Thymus (tissue), 14 donors: ENCODE data around the gene MEOX2. TPM values are rescaled to one million over a fixed set of nuclear protein-coding genes. Genes with fewer than 3 reads are reported as not detected.

Experiments used
- DNase-seq, 9 donors: peaks; one replicate each; pipeline ENCODE4 v3.0.0-alpha.2; 2013; ENCODE audit warnings: low spot score in 9 of 9, low read depth in 6 of 9, missing footprints in 1 of 9
- H3K27ac ChIP-seq, 2 donors: one replicate each; pipeline ENCODE4 v1.5.1; 2013; ENCODE audit warnings: control low read depth in 1 of 2, low read depth in 1 of 2, low read length in 1 of 2, mild to moderate bottlenecking in 1 of 2, moderate library complexity in 1 of 2
- H3K27me3 ChIP-seq, 2 donors: one replicate each; pipeline ENCODE4 v1.5.1; 2013; ENCODE audit warnings: low read length in 1 of 2; ENCODE audit not compliant: control insufficient read depth in 2 of 2, insufficient read depth in 1 of 2
- H3K36me3 ChIP-seq, 2 donors: one replicate each; pipeline ENCODE4 v1.5.1; 2013; ENCODE audit warnings: low read length in 1 of 2, mild to moderate bottlenecking in 1 of 2, moderate library complexity in 1 of 2; ENCODE audit not compliant: control insufficient read depth in 2 of 2, insufficient read depth in 2 of 2
- H3K4me1 ChIP-seq, 2 donors: one replicate each; pipeline ENCODE4 v1.5.1; 2013; ENCODE audit warnings: low read length in 2 of 2; ENCODE audit not compliant: control insufficient read depth in 2 of 2, insufficient read depth in 2 of 2
- H3K4me3 ChIP-seq, 2 donors: one replicate each; pipeline ENCODE4 v1.5.1; 2013; ENCODE audit warnings: low read length in 2 of 2, control low read depth in 1 of 2, mild to moderate bottlenecking in 1 of 2
- H3K9me3 ChIP-seq, 2 donors: one replicate each; pipeline ENCODE4 v1.5.1; 2013; ENCODE audit warnings: low read length in 1 of 2, mild to moderate bottlenecking in 1 of 2; ENCODE audit not compliant: control insufficient read depth in 2 of 2, insufficient read depth in 1 of 2
- WGBS: extraction: QIAGEN DNeasy Blood & Tissue Kit; methylation state at CpG from one replicate; pipeline ENCODE4 v1.1.7; 2013; 5-methylcytosine and 5-hydroxymethylcytosine counted together
- long read RNA-seq, 10 donors: transcript quantifications; one replicate each; lab custom pipeline, GENCODE V29; 2026
- polyA plus RNA-seq: library from polyadenylated mRNA; stranded (reverse); fragments of 200-250 nt; gene quantifications from one replicate; pipeline ENCODE4 v1.2.3, GENCODE V29; 2013
- total RNA-seq: library from RNA; stranded (reverse); fragments of 120-200 nt; gene quantifications from one replicate; pipeline ENCODE4 v1.2.4, GENCODE V29; 2013
- donor health status: healthy.

Gene MEOX2
- 4.4 TPM for total RNA-seq
- polyA plus RNA-seq = 3.4 TPM
- long read RNA-seq, donor 1, partial matches to known transcripts = 0 of 1 reads
- long read RNA-seq, donor 1, other reads (novel, unspliced or antisense) = 0 of 1 reads
- long read RNA-seq, donor 2 = 0 reads
- long read RNA-seq, donor 3, partial matches to known transcripts = 0 of 1 reads
- long read RNA-seq, donor 3, other reads (novel, unspliced or antisense) = 0 of 1 reads
- long read RNA-seq, donor 4, partial matches to known transcripts = 0 of 2 reads
- long read RNA-seq, donor 4, other reads (novel, unspliced or antisense) = 0 of 2 reads
- long read RNA-seq, donor 5, partial matches to known transcripts = 0 of 2 reads
- long read RNA-seq, donor 5, other reads (novel, unspliced or antisense) = 0 of 2 reads
- long read RNA-seq, donor 6, transcript MEOX2-201 (3 exons, 2,500 nt) = major isoform, 6 of 6 reads
- long read RNA-seq, donor 6, partial matches to known transcripts = 0 of 6 reads
- long read RNA-seq, donor 6, other reads (novel, unspliced or antisense) = 0 of 6 reads
- long read RNA-seq, donor 7, partial matches to known transcripts = 0 of 1 reads
- long read RNA-seq, donor 7, other reads (novel, unspliced or antisense) = 0 of 1 reads
- long read RNA-seq, donor 8, partial matches to known transcripts = 0 of 3 reads
- long read RNA-seq, donor 8, other reads (novel, unspliced or antisense) = 0 of 3 reads
- long read RNA-seq, donor 9, partial matches to known transcripts = 0 of 4 reads
- long read RNA-seq, donor 9, other reads (novel, unspliced or antisense) = 0 of 4 reads
- long read RNA-seq, donor 10, partial matches to known transcripts = 0 of 2 reads
- long read RNA-seq, donor 10, other reads (novel, unspliced or antisense) = 0 of 2 reads

DNA sequence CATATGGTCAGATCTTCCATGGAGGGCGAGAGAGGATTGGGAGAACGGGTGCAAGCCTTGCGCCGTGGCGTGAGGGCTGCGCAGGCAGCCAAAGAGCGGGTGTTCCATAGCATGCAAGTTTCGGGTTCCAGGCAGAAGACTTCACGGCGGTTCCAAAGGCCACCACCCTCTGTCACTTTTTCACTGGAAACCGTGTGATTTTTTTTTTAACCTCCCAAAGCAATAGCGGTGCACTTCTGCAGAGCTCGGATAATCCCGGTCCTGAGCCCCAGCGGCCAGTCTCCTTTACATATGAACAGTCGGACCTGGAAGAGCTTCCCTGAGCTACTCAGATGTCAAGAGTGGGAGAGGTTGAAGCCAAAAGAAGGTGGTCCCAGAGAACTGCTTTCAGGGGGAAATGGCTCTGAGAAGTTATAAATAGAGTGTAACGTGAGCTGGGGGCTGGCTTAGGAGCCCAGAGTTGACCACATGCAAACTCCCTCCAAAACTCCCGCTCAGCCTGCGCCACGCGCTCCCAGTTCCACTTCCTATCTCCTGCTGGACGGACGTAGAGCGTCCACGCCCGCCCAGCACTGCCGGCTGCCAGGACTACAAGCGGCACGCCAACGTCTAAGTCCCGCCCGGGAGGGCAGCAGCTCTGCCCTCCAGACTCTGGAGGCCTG lies at the start of gene MEOX2:
MEOX2 (minus strand) TSS at position 389 of the 662 bp plus-strand sequence; CDS start at position 108, 281 bp downstream.
- WGBS = 5% methylated on average over 32 of the region's 32 CpGs
- Histone ChIP-seq H3K4me3 (peak within 1 kb of the TSS in 1 of 2 donors; percentile 26), H3K36me3 (no peaks in the 10 kb centered on the region), H3K9me3 (peaks cover 0 to 12% of the 10 kb centered on the region in 2 donors), H3K27ac (peak within 1 kb of the TSS; percentile 32 to 60), H3K27me3 (peaks cover 28 to 59% of the 10 kb centered on the region in 2 donors), H3K4me1 (peaks cover 0 to 5% of the 10 kb centered on the region in 2 donors)
- DNase-seq = peak in 1 of 9 donors; percentile 4

DNA sequence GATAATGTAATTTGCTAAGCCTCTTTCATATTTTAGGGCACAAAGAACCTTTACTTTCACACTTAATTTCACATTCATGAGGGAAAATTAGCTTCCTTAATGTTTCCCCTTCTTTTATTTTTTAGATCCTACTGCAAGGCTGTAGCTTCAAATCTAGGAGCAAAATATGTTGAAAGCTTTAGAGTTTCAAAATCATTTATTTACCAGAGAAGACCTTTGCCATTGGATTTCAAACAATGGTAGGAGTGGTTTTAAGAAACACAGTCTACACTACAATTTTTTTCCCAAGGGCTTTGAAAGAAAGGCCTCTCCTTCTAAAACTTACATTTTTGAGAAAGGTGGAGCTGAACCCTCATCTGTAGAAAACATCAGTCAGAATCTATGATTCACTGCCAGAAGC lies 43.3 kb upstream of the MEOX2 start:
- H3K4me1 ChIP-seq = no peaks in the 10 kb centered on the region
- no peaks in the 10 kb centered on the region for H3K36me3 ChIP-seq
- H3K4me3 ChIP-seq = no peak overlapping the region
- DNase-seq = no peak
- H3K9me3 ChIP-seq = no peaks in the 10 kb centered on the region
- no peak overlapping the region for H3K27ac ChIP-seq
- no peaks in the 10 kb centered on the region for H3K27me3 ChIP-seq

- Histone ChIP-seq H3K36me3 (no peaks in the 10 kb centered on the region), H3K9me3 (no peaks in the 10 kb centered on the region), H3K4me3 (no peak overlapping the region), H3K27me3 (no peaks in the 10 kb centered on the region), H3K27ac (no peak overlapping the region), H3K4me1 (no peaks in the 10 kb centered on the region)
- 94% methylated on average over 3 of the region's 3 CpGs for WGBS
- no peak for DNase-seq
Measured at GRCh38 chr7:15725051-15725450, 38.6 kb upstream of the MEOX2 start.

DNA sequence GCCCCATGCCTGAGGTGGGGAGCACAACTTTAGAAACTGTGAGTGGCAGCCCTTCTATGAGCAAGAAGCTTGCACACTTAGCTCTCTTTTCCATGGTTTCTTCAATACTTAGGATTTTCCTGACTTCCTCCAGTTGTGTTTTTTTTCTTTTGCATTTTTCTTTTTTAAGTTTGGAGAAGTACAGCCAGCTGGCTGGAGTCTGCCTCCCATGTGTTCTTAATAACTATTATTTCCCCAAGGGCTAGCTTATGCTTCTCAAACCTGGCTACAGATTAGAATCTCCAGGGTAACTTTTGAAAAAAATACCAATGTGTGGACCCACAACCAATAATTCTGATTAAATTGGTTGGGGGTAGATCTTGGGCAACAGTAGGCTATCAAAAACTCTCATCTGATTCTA lies 37.4 kb upstream of the MEOX2 start:
- Histone ChIP-seq H3K36me3 (no peaks in the 10 kb centered on the region), H3K27me3 (no peaks in the 10 kb centered on the region), H3K4me1 (no peaks in the 10 kb centered on the region), H3K9me3 (no peaks in the 10 kb centered on the region), H3K27ac (no peak overlapping the region), H3K4me3 (no peak overlapping the region)
- DNase-seq = no peak

- 69% methylated on average over 5 of the region's 5 CpGs for WGBS
- DNase-seq = peak in 4 of 9 donors; percentile 1 to 29 (median 6)
- H3K4me3 ChIP-seq = no peak overlapping the region
- no peaks in the 10 kb centered on the region for H3K36me3 ChIP-seq
- no peaks in the 10 kb centered on the region for H3K9me3 ChIP-seq
- H3K27ac ChIP-seq = no peak overlapping the region
- H3K4me1 ChIP-seq = no peaks in the 10 kb centered on the region
- H3K27me3 ChIP-seq = no peaks in the 10 kb centered on the region
Measured at GRCh38 chr7:15720849-15721471, 34.5 kb upstream of the MEOX2 start.

GRCh38 chr7:15719311-15719710 lies 32.8 kb upstream of the MEOX2 start:
- H3K27ac ChIP-seq = no peak overlapping the region
- H3K9me3 ChIP-seq = no peaks in the 10 kb centered on the region
- H3K4me1 ChIP-seq = no peaks in the 10 kb centered on the region
- no peak for DNase-seq
- 97% methylated on average over 1 of the region's 1 CpG for WGBS
- no peak overlapping the region for H3K4me3 ChIP-seq
- H3K36me3 ChIP-seq = no peaks in the 10 kb centered on the region
- H3K27me3 ChIP-seq = no peaks in the 10 kb centered on the region

GRCh38 chr7:15715435-15715834 lies 29.0 kb upstream of the MEOX2 start:
- 87% methylated on average over 2 of the region's 2 CpGs for WGBS
- Histone ChIP-seq H3K27me3 (no peaks in the 10 kb centered on the region), H3K4me1 (no peaks in the 10 kb centered on the region), H3K27ac (no peak overlapping the region), H3K9me3 (no peaks in the 10 kb centered on the region), H3K4me3 (no peak overlapping the region), H3K36me3 (no peaks in the 10 kb centered on the region)
- no peak for DNase-seq

GRCh38 chr7:15709978-15710377 lies 23.5 kb upstream of the MEOX2 start:
- Histone ChIP-seq H3K4me1 (no peaks in the 10 kb centered on the region), H3K27ac (no peak overlapping the region), H3K9me3 (no peaks in the 10 kb centered on the region), H3K27me3 (no peaks in the 10 kb centered on the region), H3K36me3 (no peaks in the 10 kb centered on the region), H3K4me3 (no peak overlapping the region)
- DNase-seq = no peak
- 91% methylated on average over 3 of the region's 3 CpGs for WGBS
